Measurements from ENCODE around the gene PRF1. TPM values are rescaled to one million over a fixed set of nuclear protein-coding genes. Genes with fewer than 3 reads are reported as not detected.

The PRF1 gene
- total and polyA plus RNA-seq, 2 donors (not counting 1 experiment from before 2014, with no cell fraction given): not detected

DNA sequence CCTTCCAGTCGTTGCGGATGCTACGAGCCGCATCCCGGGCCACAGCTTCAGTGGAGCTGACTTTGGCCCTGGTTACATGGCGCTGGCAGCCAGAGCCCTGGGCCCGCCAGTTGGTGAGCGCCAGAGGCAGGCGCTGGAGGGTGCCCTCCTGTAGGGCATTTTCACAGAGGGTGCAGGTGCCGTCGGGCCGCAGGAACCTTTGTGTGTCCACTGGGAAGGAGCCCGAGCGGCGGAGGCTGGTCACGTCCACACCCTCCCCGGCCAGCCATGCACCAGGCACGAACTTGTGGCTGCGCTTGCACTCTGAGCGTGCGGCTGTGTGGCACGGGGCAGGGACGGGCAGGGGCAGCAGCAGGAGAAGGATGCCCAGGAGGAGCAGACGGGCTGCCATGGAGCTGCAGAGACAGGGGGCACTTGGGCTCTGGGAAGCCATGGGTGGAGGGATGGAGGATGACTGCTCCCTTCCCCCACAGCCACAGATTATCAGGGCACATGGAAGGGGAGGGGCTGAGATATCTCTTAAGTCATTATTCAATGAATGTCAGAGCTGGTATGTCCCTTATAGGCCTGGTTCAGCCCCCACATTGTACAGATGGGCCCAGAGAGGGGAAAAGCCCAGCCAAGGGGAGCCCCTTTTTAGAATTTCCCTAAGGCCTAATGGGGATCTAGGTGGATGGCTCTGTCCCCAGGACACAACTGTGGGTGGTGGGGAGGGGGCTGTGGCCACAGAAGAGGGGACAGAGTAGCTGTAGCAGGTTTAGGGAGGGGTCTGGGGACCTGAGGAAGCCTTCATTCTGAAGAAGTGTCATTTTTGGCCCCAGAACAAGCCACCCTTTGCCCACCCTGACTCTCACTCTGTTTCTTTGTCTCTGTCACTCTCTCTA is 1.8 kb downstream of the PRF1 start:
- DNase-seq (ENCODE audit: low read depth in 2 of 2): no peak
- Histone ChIP-seq H3K27ac (ENCODE audit: insufficient read depth, low read length) (no peak overlapping the region), H3K4me2 (ENCODE audit: extremely low read depth, insufficient read depth, low read length) (no peak overlapping the region), H3K9ac (ENCODE audit: insufficient read depth, low read length) (no peak overlapping the region), H3K9me3 (ENCODE audit: control insufficient read depth, insufficient read depth, low read depth, low read length) (no peaks in the 10 kb centered on the region), H3K4me3 (replicated peaks in 1 of 4; ENCODE audit: control extremely low read depth in 1 of 4, insufficient read depth in 1 of 4, low read depth in 3 of 4, low read length in 4 of 4) (no peak overlapping the region), H3K27me3 (ENCODE audit: control insufficient read depth, insufficient read depth, low read length) (no peaks in the 10 kb centered on the region), H4K20me1 (ENCODE audit: control insufficient read depth, extremely low read depth, insufficient read depth, low read length) (no peaks in the 10 kb centered on the region), H3K4me1 (ENCODE audit: control insufficient read depth, extremely low read depth, insufficient read depth, low read length) (no peaks in the 10 kb centered on the region), H2AFZ (ENCODE audit: low read length) (no peak overlapping the region), H3K79me2 (ENCODE audit: control insufficient read depth, insufficient read depth, low read length) (no peaks in the 10 kb centered on the region), H3K36me3 (ENCODE audit: control insufficient read depth, insufficient read depth, low read length) (no peaks in the 10 kb centered on the region)
- TF ChIP-seq, protein P1, sequence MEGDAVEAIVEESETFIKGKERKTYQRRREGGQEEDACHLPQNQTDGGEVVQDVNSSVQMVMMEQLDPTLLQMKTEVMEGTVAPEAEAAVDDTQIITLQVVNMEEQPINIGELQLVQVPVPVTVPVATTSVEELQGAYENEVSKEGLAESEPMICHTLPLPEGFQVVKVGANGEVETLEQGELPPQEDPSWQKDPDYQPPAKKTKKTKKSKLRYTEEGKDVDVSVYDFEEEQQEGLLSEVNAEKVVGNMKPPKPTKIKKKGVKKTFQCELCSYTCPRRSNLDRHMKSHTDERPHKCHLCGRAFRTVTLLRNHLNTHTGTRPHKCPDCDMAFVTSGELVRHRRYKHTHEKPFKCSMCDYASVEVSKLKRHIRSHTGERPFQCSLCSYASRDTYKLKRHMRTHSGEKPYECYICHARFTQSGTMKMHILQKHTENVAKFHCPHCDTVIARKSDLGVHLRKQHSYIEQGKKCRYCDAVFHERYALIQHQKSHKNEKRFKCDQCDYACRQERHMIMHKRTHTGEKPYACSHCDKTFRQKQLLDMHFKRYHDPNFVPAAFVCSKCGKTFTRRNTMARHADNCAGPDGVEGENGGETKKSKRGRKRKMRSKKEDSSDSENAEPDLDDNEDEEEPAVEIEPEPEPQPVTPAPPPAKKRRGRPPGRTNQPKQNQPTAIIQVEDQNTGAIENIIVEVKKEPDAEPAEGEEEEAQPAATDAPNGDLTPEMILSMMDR (conservative IDR thresholded peaks at IDR 0.05 in 1 of 2, IDR thresholded peaks at IDR 0.05 in 1 of 2; ENCODE audit: low read depth in 1 of 2, low read length in 2 of 2): no peak
- no peak for TF ChIP-seq EZH2 (IDR thresholded peaks at IDR 0.05; ENCODE audit: low read length, missing control alignments)

DNA sequence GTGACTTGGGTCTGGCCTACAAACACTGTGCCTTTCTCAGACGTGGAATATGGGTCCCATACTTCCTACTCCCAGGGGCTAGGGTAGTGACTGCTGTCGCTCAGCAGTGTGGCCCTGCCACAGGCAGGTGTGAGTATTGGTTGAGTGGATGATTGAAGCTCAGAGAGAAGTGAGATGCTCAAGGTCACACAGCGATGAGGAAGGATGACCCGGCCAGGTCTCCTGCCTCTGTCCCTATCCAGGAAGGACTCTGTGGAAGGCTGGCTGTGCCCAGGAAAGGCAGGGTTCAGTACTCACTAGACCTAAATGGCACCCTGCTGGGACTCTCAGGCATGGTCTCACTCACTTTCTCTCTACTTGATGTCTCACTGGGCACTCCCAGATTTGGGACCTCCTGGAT is 2.8 kb downstream of the PRF1 start:
- no peak overlapping the region for H3K27ac ChIP-seq (ENCODE audit: insufficient read depth, low read length)
- H4K20me1 ChIP-seq (ENCODE audit: control insufficient read depth, extremely low read depth, insufficient read depth, low read length): no peaks in the 10 kb centered on the region
- no peak overlapping the region for H3K4me2 ChIP-seq (ENCODE audit: extremely low read depth, insufficient read depth, low read length)
- no peaks in the 10 kb centered on the region for H3K36me3 ChIP-seq (ENCODE audit: control insufficient read depth, insufficient read depth, low read length)
- H2AFZ ChIP-seq (ENCODE audit: low read length): no peak overlapping the region
- H3K4me1 ChIP-seq (ENCODE audit: control insufficient read depth, extremely low read depth, insufficient read depth, low read length): no peaks in the 10 kb centered on the region
- no peaks in the 10 kb centered on the region for H3K79me2 ChIP-seq (ENCODE audit: control insufficient read depth, insufficient read depth, low read length)
- no peaks in the 10 kb centered on the region for H3K9me3 ChIP-seq (ENCODE audit: control insufficient read depth, insufficient read depth, low read depth, low read length)
- H3K27me3 ChIP-seq (ENCODE audit: control insufficient read depth, insufficient read depth, low read length): no peaks in the 10 kb centered on the region
- H3K9ac ChIP-seq (ENCODE audit: insufficient read depth, low read length): no peak overlapping the region
- H3K4me3 ChIP-seq (replicated peaks in 1 of 4; ENCODE audit: control extremely low read depth in 1 of 4, insufficient read depth in 1 of 4, low read depth in 3 of 4, low read length in 4 of 4): no peak overlapping the region
- no peak for TF ChIP-seq EZH2 (IDR thresholded peaks at IDR 0.05; ENCODE audit: low read length, missing control alignments)
- TF ChIP-seq, protein P1 (conservative IDR thresholded peaks at IDR 0.05 in 1 of 2, IDR thresholded peaks at IDR 0.05 in 1 of 2; ENCODE audit: low read depth in 1 of 2, low read length in 2 of 2): no peak
- DNase-seq (ENCODE audit: low read depth in 2 of 2): no peak

DNA sequence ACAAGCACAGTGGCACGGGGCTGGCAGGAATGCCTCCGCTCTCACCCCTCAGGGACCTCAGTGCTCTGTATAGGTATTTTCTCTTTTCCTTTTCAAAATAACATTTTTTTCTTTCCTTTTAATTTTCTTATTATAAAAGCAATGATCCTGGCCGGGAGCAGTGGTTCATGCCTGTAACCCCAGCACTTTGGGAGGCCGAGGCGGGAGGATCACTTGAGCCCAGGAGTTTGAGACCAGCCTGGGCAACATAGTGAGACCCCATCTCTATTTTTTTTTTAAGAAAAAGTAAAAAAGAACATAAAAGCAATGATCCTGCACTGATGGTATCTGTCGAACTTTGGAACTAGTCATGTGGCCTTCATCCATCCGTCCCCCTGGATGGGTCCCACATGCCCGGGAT is 3.2 kb downstream of the PRF1 start:
- no peak for DNase-seq (ENCODE audit: low read depth in 2 of 2)
- H3K4me3 ChIP-seq (replicated peaks in 1 of 4; ENCODE audit: control extremely low read depth in 1 of 4, insufficient read depth in 1 of 4, low read depth in 3 of 4, low read length in 4 of 4): no peak overlapping the region
- no peaks in the 10 kb centered on the region for H3K79me2 ChIP-seq (ENCODE audit: control insufficient read depth, insufficient read depth, low read length)
- no peak overlapping the region for H2AFZ ChIP-seq (ENCODE audit: low read length)
- no peaks in the 10 kb centered on the region for H3K36me3 ChIP-seq (ENCODE audit: control insufficient read depth, insufficient read depth, low read length)
- H3K27me3 ChIP-seq (ENCODE audit: control insufficient read depth, insufficient read depth, low read length): no peaks in the 10 kb centered on the region
- no peak overlapping the region for H3K4me2 ChIP-seq (ENCODE audit: extremely low read depth, insufficient read depth, low read length)
- no peak overlapping the region for H3K9ac ChIP-seq (ENCODE audit: insufficient read depth, low read length)
- no peaks in the 10 kb centered on the region for H3K9me3 ChIP-seq (ENCODE audit: control insufficient read depth, insufficient read depth, low read depth, low read length)
- H3K4me1 ChIP-seq (ENCODE audit: control insufficient read depth, extremely low read depth, insufficient read depth, low read length): no peaks in the 10 kb centered on the region
- no peak for TF ChIP-seq EZH2 (IDR thresholded peaks at IDR 0.05; ENCODE audit: low read length, missing control alignments)
- TF ChIP-seq, protein P1 (conservative IDR thresholded peaks at IDR 0.05 in 1 of 2, IDR thresholded peaks at IDR 0.05 in 1 of 2; ENCODE audit: low read depth in 1 of 2, low read length in 2 of 2): no peak
- no peak overlapping the region for H3K27ac ChIP-seq (ENCODE audit: insufficient read depth, low read length)
- no peaks in the 10 kb centered on the region for H4K20me1 ChIP-seq (ENCODE audit: control insufficient read depth, extremely low read depth, insufficient read depth, low read length)
